HepG2 (cell line): ENCODE data around the gene OPN1SW. TPM values are rescaled to one million over a fixed set of nuclear protein-coding genes. Genes with fewer than 3 reads are reported as not detected.

Experiments
- ATAC-seq: fragments of 200-7000 bp; cut with Tn5 transposase; 3 replicates; pipeline ENCODE4 v1.9.1; 2020; ENCODE audit warnings: mild to moderate bottlenecking, moderate library complexity
- BruUV-seq: library from RNA; stranded (reverse); fragments of 400-500 nt; replicated peaks from 2 replicates; lab custom pipeline; 2021; lab: Mats Ljungman, UMichigan
- CTCF ChIA-PET: fragments of 300-600 bp; formaldehyde crosslinking; extraction: SDS; loops from one replicate; lab custom pipeline; 2021; ENCODE audit warnings: low total read pairs, inconsistent platforms, low intra/inter-chr PET ratio; lab: Yijun Ruan, JAX
- POLR2A ChIA-PET: fragments of 350-600 bp; sonication (Branson Sonifier 250); formaldehyde crosslinking; loops from one replicate; lab custom pipeline; 2020; ENCODE audit warnings: antibody characterized with exemption, inconsistent platforms; lab: Yijun Ruan, JAX
- DNase-seq: peaks from one replicate; pipeline ENCODE4 v3.0.0-alpha.2; 2015; ENCODE audit warnings: low spot score
- FAIRE-seq: peaks from 3 replicates; lab custom pipeline; 2011; peaks lifted over from hg19 to GRCh38; lab: Jason Lieb, UNC
- H2AFZ ChIP-seq: one replicate; pipeline ENCODE4 v1.6.1; 2011; ENCODE audit warnings: low read length, inconsistent platforms
- H3K27ac ChIP-seq: fragments of 300-600 bp; 3 replicates; pipeline ENCODE4 v1.8.0; 2011; ENCODE audit warnings: mixed run types, mild to moderate bottlenecking, mixed read lengths, low read length, inconsistent platforms; ENCODE audit not compliant: insufficient read depth; ENCODE audit errors: extremely low read length
- H3K27me3 ChIP-seq, 2 experiments: fragments of 200-600 bp in 1 of 2; 2 replicates in 1 of 2; 3 replicates in 1 of 2; pipeline versions ENCODE4 v1.6.0 to v1.8.0; 2011; ENCODE audit warnings: low read length in 2 of 2, mild to moderate bottlenecking in 2 of 2, moderate library complexity in 2 of 2, inconsistent platforms in 1 of 2; ENCODE audit not compliant: insufficient read depth in 2 of 2, control insufficient read depth in 1 of 2
- H3K36me3 ChIP-seq, 2 experiments: fragments of 200-600 bp in 1 of 2; replicated peaks in 1 of 2; 2 replicates in 1 of 2; 3 replicates in 1 of 2; pipeline versions ENCODE4 v1.5.1 to v1.8.0; 2011; ENCODE audit warnings: low read length in 2 of 2, inconsistent platforms in 1 of 2; ENCODE audit not compliant: insufficient read depth in 2 of 2, control insufficient read depth in 1 of 2
- H3K4me1 ChIP-seq: 2 replicates; pipeline ENCODE4 v1.5.1; 2012; ENCODE audit warnings: low read length, inconsistent platforms; ENCODE audit not compliant: insufficient read depth
- H3K4me2 ChIP-seq: 2 replicates; pipeline ENCODE4 v1.6.0; 2011; ENCODE audit warnings: low read depth, low read length, inconsistent platforms
- H3K4me3 ChIP-seq, 3 experiments: fragments of 200-600 bp in 1 of 3; sonication (generic), shearing (Covaris generic) in 1 of 3; replicated peaks in 1 of 3; 2 replicates each; pipeline ENCODE4 v1.5.1; 2011 to 2016; ENCODE audit warnings: low read length in 3 of 3, inconsistent platforms in 2 of 3, low read depth in 2 of 3, mild to moderate bottlenecking in 2 of 3, control low read depth in 1 of 3, mixed read lengths in 1 of 3; ENCODE audit not compliant: insufficient read depth in 1 of 3
- H3K79me2 ChIP-seq: one replicate; pipeline ENCODE4 v1.6.1; 2011; ENCODE audit warnings: low read length, inconsistent platforms; ENCODE audit not compliant: insufficient read depth
- H3K9ac ChIP-seq: 2 replicates; pipeline ENCODE4 v1.6.0; 2011; ENCODE audit warnings: mild to moderate bottlenecking, low read depth, low read length, inconsistent platforms; ENCODE audit not compliant: insufficient read depth
- H3K9me3 ChIP-seq: 2 replicates; pipeline ENCODE4 v1.5.1; 2012; ENCODE audit warnings: mild to moderate bottlenecking, low read length
- H4K20me1 ChIP-seq: 2 replicates; pipeline ENCODE4 v1.6.0; 2011; ENCODE audit warnings: inconsistent platforms, mild to moderate bottlenecking, low read length, moderate library complexity; ENCODE audit not compliant: insufficient read depth
- ARNTL ChIP-seq: sonication (generic); formaldehyde crosslinking; IDR thresholded peaks from 2 replicates; pipeline ENCODE4 v1.4.0; 2020; ENCODE audit warnings: mild to moderate bottlenecking, missing genetic modification reagents
- EP300 ChIP-seq, 3 experiments: sonication (generic) in 1 of 3; formaldehyde crosslinking in 1 of 3; IDR thresholded peaks; 2 replicates each; pipeline versions ENCODE4 v1.5.1 to v1.6.1; 2011 to 2020; ENCODE audit warnings: low read depth in 2 of 3, low read length in 2 of 3, borderline replicate concordance in 1 of 3, improper control_type of control experiment in 1 of 3, mild to moderate bottlenecking in 1 of 3, missing genetic modification reagents in 1 of 3, moderate library complexity in 1 of 3
- NR2F1 ChIP-seq, 2 experiments: fragments of 450-650 bp in 1 of 2; formaldehyde crosslinking in 1 of 2; IDR thresholded peaks; 2 replicates each; pipeline versions ENCODE4 v1.5.0 to v1.6.1; 2016 to 2020; ENCODE audit warnings: mild to moderate bottlenecking in 1 of 2, missing compliant biosample characterization in 1 of 2, missing genetic modification reagents in 1 of 2, moderate library complexity in 1 of 2
- RELA ChIP-seq: sonication (generic); formaldehyde crosslinking; IDR thresholded peaks from 2 replicates; pipeline ENCODE4 v1.4.0; 2020; ENCODE audit warnings: missing genetic modification reagents
- SKI ChIP-seq: fragments of 450-650 bp; IDR thresholded peaks from one replicate; pipeline ENCODE4 v1.6.1; 2018; ENCODE audit warnings: mild to moderate bottlenecking; ENCODE audit not compliant: partially characterized antibody
- ZNF101 ChIP-seq: sonication (generic); formaldehyde crosslinking; IDR thresholded peaks from 2 replicates; pipeline ENCODE4 v1.4.0; 2020; ENCODE audit warnings: mild to moderate bottlenecking, low read depth, missing genetic modification reagents, borderline replicate concordance
- ZNF543 ChIP-seq: sonication (generic); formaldehyde crosslinking; IDR thresholded peaks from 2 replicates; pipeline ENCODE4 v1.4.0; 2020; ENCODE audit warnings: mild to moderate bottlenecking, missing genetic modification reagents
- ZNF7 ChIP-seq: IDR thresholded peaks from 2 replicates; pipeline ENCODE4 v1.6.1; 2016; ENCODE audit warnings: missing biosample characterization, missing genetic modification reagents
- WGBS: methylation state at CpG from one replicate; pipeline ENCODE4 v1.1.6; 2017; ENCODE audit warnings: low lambda C conversion rate; 5-methylcytosine and 5-hydroxymethylcytosine counted together
- in situ Hi-C: cut with HindIII; loops from 2 replicates; pipeline ENCODE4 v1.10.0; 2017; ENCODE audit warnings: low pct_unique_long_range_greater_than_20kb; ENCODE audit not compliant: extremely low pct_ligation_motif_present
- intact Hi-C: fragments of 100-400 bp; cut with micrococcal nuclease; formaldehyde crosslinking; loops from one replicate; pipeline ENCODE4 v1.10.0; 2022; ENCODE audit not compliant: unreplicated experiment
- polyA plus RNA-seq, 8 experiments: library from polyadenylated mRNA; depleted of rRNA in 3 of 8; stranded (reverse) in 7 of 8; unstranded in 1 of 8; fragments of >200 nt; fragmentation: Illumina TruSeq in 4 of 8; extraction: Trizol in 4 of 8; gene quantifications; 2 replicates each; pipeline versions ENCODE4 v1.2.1 to v1.2.3, GENCODE V29; 2011 to 2016; ENCODE audit warnings: low read depth in 4 of 8, missing spikeins in 1 of 8, mixed read lengths in 1 of 8; ENCODE audit not compliant: insufficient read depth in 1 of 8
- total RNA-seq, 5 experiments: library from RNA; depleted of rRNA; stranded (reverse); fragments of >200 nt; fragmentation: Illumina TruSeq; extraction: Trizol; gene quantifications; 2 replicates each; pipeline ENCODE4 v1.2.3, GENCODE V29; 2016; ENCODE audit warnings: low read depth in 1 of 5
- TF ChIP-seq, protein P1 (sequence below): sonication (generic); formaldehyde crosslinking; conservative IDR thresholded peaks from 2 replicates; pipeline ENCODE4 v1.4.0; 2020; ENCODE audit warnings: mild to moderate bottlenecking, missing genetic modification reagents, moderate library complexity
- TF ChIP-seq, protein P2 (sequence below): sonication (generic); formaldehyde crosslinking; IDR thresholded peaks from 2 replicates; pipeline ENCODE4 v1.5.1; 2020; ENCODE audit warnings: mild to moderate bottlenecking, missing genetic modification reagents, borderline replicate concordance

The OPN1SW gene
- total and polyA plus RNA-seq, 2 of the 13 experiments (the other 11 are each of a cell fraction or from before 2014, with no cell fraction given) = not detected

DNA sequence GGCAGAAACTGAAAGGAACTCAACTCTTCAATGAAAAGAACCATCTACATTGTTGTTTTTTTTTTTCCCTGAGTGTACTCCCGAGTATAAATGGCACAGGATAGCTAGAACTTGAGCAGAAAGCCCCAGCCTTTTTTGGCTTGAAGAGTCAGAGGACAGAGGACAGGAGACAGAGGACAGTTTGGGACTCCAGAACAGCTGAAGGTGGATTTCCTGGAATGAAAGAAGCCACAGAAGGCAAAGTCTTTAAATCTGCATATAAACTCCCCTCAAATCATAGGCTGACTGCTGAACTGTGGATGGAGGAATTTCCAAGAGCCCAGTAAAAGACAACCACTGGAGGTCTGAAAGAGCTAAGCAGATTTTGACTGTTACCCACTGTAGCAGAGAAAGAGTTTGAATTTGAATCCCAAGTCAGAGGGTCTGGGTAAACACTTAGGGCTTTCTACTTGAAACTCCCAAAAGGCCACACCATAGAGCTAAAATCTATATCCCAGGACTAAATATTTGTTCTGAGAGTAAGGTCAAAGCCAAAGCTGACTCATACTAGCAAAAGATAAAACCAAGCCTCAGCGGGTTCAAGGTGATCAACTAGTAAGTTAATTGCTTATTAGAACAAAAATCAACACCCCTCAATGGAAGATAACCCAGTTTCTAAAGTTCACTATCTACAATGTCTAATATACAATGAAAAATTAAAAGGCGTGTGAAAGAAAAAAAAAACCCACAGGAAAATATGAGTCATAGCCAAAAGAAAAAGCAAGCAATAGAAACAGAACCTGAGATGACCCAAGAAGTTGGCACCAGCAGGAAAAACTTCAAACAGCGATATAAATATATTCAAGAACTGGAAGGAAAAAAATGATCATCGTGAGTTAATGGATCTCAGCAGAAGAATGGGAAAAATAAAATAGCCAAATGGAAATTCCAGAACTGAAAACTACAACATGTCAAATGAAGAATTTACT, 1.8 kb upstream of the OPN1SW start:
- Histone ChIP-seq H3K27me3 (no peaks in the 10 kb centered on the region), H3K79me2 (no peaks in the 10 kb centered on the region), H3K9me3 (no peaks in the 10 kb centered on the region), H3K36me3 (0 out of 5 replicates have a peak, but pooled peaks cover 0 to 4% of the 10 kb centered on the region in 2 experiments), H3K4me2 (no peak overlapping the region), H4K20me1 (no peaks in the 10 kb centered on the region), H3K4me1 (peaks cover 35% of the 10 kb centered on the region), H3K27ac (no peak overlapping the region), H3K4me3 (no peak overlapping the region), H2AFZ (no peak overlapping the region), H3K9ac (no peak overlapping the region)
- in situ Hi-C loops = no loop called here
- intact Hi-C loops = no loop called here
- no TSS peak for BruUV-seq
- peak; percentile 20 for ATAC-seq
- CTCF ChIA-PET = no interaction called here
- FAIRE-seq = no peak
- 58% methylated on average over 5 of the region's 5 CpGs for WGBS
- peak; percentile 45 for DNase-seq
- POLR2A ChIA-PET = interaction anchor here (1.2 kb wide), 1 partner anchor 39 kb away, joined by 3 read pairs; no protein-coding TSS in a partner anchor
- TF ChIP-seq ZNF7 (peak; percentile 58; the same call in 1 of the 2 replicates), ARNTL (no peak), ZNF543 (CRISPR knock-in tag) (no peak), SKI (peak; percentile 30), RELA (no peak), EP300 (IDR thresholded peaks at IDR 0.05; ENCODE audit: low read depth in 2 of 2, low read length in 2 of 2) (peak in 1 of 2 experiments; percentile 37; a peak in 1 of 4 replicates), EP300 (CRISPR knock-in tag; IDR thresholded peaks at IDR 0.05; ENCODE audit: borderline replicate concordance) (no peak), ZNF101 (CRISPR knock-in tag) (no peak), NR2F1 (CRISPR knock-in tag; IDR thresholded peaks at IDR 0.05) (peak in 1 of 2 experiments; percentile 49; a peak in 2 of 4 replicates)
- TF ChIP-seq, protein P1, sequence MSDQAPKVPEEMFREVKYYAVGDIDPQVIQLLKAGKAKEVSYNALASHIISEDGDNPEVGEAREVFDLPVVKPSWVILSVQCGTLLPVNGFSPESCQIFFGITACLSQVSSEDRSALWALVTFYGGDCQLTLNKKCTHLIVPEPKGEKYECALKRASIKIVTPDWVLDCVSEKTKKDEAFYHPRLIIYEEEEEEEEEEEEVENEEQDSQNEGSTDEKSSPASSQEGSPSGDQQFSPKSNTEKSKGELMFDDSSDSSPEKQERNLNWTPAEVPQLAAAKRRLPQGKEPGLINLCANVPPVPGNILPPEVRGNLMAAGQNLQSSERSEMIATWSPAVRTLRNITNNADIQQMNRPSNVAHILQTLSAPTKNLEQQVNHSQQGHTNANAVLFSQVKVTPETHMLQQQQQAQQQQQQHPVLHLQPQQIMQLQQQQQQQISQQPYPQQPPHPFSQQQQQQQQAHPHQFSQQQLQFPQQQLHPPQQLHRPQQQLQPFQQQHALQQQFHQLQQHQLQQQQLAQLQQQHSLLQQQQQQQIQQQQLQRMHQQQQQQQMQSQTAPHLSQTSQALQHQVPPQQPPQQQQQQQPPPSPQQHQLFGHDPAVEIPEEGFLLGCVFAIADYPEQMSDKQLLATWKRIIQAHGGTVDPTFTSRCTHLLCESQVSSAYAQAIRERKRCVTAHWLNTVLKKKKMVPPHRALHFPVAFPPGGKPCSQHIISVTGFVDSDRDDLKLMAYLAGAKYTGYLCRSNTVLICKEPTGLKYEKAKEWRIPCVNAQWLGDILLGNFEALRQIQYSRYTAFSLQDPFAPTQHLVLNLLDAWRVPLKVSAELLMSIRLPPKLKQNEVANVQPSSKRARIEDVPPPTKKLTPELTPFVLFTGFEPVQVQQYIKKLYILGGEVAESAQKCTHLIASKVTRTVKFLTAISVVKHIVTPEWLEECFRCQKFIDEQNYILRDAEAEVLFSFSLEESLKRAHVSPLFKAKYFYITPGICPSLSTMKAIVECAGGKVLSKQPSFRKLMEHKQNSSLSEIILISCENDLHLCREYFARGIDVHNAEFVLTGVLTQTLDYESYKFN (CRISPR knock-in tag) = peak; percentile 38; the same call in 1 of the 2 replicates
- TF ChIP-seq, protein P2, sequence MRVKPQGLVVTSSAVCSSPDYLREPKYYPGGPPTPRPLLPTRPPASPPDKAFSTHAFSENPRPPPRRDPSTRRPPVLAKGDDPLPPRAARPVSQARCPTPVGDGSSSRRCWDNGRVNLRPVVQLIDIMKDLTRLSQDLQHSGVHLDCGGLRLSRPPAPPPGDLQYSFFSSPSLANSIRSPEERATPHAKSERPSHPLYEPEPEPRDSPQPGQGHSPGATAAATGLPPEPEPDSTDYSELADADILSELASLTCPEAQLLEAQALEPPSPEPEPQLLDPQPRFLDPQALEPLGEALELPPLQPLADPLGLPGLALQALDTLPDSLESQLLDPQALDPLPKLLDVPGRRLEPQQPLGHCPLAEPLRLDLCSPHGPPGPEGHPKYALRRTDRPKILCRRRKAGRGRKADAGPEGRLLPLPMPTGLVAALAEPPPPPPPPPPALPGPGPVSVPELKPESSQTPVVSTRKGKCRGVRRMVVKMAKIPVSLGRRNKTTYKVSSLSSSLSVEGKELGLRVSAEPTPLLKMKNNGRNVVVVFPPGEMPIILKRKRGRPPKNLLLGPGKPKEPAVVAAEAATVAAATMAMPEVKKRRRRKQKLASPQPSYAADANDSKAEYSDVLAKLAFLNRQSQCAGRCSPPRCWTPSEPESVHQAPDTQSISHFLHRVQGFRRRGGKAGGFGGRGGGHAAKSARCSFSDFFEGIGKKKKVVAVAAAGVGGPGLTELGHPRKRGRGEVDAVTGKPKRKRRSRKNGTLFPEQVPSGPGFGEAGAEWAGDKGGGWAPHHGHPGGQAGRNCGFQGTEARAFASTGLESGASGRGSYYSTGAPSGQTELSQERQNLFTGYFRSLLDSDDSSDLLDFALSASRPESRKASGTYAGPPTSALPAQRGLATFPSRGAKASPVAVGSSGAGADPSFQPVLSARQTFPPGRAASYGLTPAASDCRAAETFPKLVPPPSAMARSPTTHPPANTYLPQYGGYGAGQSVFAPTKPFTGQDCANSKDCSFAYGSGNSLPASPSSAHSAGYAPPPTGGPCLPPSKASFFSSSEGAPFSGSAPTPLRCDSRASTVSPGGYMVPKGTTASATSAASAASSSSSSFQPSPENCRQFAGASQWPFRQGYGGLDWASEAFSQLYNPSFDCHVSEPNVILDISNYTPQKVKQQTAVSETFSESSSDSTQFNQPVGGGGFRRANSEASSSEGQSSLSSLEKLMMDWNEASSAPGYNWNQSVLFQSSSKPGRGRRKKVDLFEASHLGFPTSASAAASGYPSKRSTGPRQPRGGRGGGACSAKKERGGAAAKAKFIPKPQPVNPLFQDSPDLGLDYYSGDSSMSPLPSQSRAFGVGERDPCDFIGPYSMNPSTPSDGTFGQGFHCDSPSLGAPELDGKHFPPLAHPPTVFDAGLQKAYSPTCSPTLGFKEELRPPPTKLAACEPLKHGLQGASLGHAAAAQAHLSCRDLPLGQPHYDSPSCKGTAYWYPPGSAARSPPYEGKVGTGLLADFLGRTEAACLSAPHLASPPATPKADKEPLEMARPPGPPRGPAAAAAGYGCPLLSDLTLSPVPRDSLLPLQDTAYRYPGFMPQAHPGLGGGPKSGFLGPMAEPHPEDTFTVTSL (CRISPR knock-in tag) = peak; percentile 62; the same call in 1 of the 2 replicates
